GM19193 (cell line): ENCODE results near the gene C2orf42.
A peak's percentile ranks its signal among the peaks of the same experiment; 100 is the strongest.

ENCODE experiments used
- POLR2A ChIP-seq: IDR thresholded peaks from 4 replicates; pipeline ENCODE4 v1.6.1; 2011; ENCODE audit not compliant: insufficient read depth, insufficient read length; ENCODE audit errors: extremely low read depth

C2orf42 gene

GRCh38 chr2:70190418-70191243, at the start of gene C2orf42:
C2orf42 (minus strand) TSS chr2:70191019; CDS start chr2:70181985, 9,034 bp downstream.
- peak; percentile 99 for TF ChIP-seq POLR2A

GRCh38 chr2:70240599-70240998, 49.8 kb upstream of the C2orf42 start:
- TF ChIP-seq POLR2A: no peak

- no peak for TF ChIP-seq POLR2A
These were observed 43.1 kb upstream of the C2orf42 start for GRCh38 chr2:70233926-70234325.

GRCh38 chr2:70226781-70227180, 36.0 kb upstream of the C2orf42 start:
- no peak for TF ChIP-seq POLR2A

GRCh38 chr2:70214953-70215549, 24.2 kb upstream of the C2orf42 start:
- no peak for TF ChIP-seq POLR2A

GRCh38 chr2:70214365-70214764, 23.5 kb upstream of the C2orf42 start:
- TF ChIP-seq POLR2A: no peak

- TF ChIP-seq POLR2A: no peak
These were observed 21.6 kb upstream of the C2orf42 start for GRCh38 chr2:70212298-70212932.

GRCh38 chr2:70211595-70211994, 20.8 kb upstream of the C2orf42 start:
- TF ChIP-seq POLR2A: no peak

- TF ChIP-seq POLR2A: no peak
These were observed 13.6 kb upstream of the C2orf42 start for GRCh38 chr2:70204452-70204851.

GRCh38 chr2:70203086-70203485, 12.3 kb upstream of the C2orf42 start:
- no peak for TF ChIP-seq POLR2A

- TF ChIP-seq POLR2A: no peak
These were observed 11.5 kb upstream of the C2orf42 start for GRCh38 chr2:70202236-70202806.

- TF ChIP-seq POLR2A: no peak
These were observed 11.0 kb upstream of the C2orf42 start for GRCh38 chr2:70201831-70202230.

- TF ChIP-seq POLR2A: no peak
These were observed 10.5 kb upstream of the C2orf42 start for GRCh38 chr2:70201225-70201768.

GRCh38 chr2:70199320-70199864, 8.6 kb upstream of the C2orf42 start:
- TF ChIP-seq POLR2A: no peak

GRCh38 chr2:70192516-70192915, 1.7 kb upstream of the C2orf42 start:
- TF ChIP-seq POLR2A: no peak

- TF ChIP-seq POLR2A: no peak
These were observed 471 bp upstream of the C2orf42 start for GRCh38 chr2:70191244-70191735.

GRCh38 chr2:70188460-70188859, 2.4 kb downstream of the C2orf42 start:
- no peak for TF ChIP-seq POLR2A
